Prostate gland (tissue), 2 donors: ENCODE data around the gene GABBR2.

Experiments
- POLR2A ChIP-seq: fragments of 450-650 bp; IDR thresholded peaks from one replicate; pipeline ENCODE4 v1.6.1; 2016; ENCODE audit warnings: antibody characterized with exemption, mild to moderate bottlenecking
- TF ChIP-seq, protein P1 (sequence below), 4 experiments: fragments of 200-600 bp in 2 of 4; fragments of 450-650 bp in 2 of 4; sonication (generic) in 2 of 4; IDR thresholded peaks; 1 replicate in 3 of 4; 2 replicates in 1 of 4; pipeline ENCODE4 v1.5.1; 2016 to 2019; ENCODE audit warnings: antibody characterized with exemption in 4 of 4, mild to moderate bottlenecking in 2 of 4, moderate library complexity in 2 of 4

- no peak for TF ChIP-seq POLR2A
- TF ChIP-seq, protein P1, sequence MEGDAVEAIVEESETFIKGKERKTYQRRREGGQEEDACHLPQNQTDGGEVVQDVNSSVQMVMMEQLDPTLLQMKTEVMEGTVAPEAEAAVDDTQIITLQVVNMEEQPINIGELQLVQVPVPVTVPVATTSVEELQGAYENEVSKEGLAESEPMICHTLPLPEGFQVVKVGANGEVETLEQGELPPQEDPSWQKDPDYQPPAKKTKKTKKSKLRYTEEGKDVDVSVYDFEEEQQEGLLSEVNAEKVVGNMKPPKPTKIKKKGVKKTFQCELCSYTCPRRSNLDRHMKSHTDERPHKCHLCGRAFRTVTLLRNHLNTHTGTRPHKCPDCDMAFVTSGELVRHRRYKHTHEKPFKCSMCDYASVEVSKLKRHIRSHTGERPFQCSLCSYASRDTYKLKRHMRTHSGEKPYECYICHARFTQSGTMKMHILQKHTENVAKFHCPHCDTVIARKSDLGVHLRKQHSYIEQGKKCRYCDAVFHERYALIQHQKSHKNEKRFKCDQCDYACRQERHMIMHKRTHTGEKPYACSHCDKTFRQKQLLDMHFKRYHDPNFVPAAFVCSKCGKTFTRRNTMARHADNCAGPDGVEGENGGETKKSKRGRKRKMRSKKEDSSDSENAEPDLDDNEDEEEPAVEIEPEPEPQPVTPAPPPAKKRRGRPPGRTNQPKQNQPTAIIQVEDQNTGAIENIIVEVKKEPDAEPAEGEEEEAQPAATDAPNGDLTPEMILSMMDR (IDR thresholded peaks at IDR 0.05), result no peak
Measured at GRCh38 chr9:98495530-98495929, 213.2 kb downstream of the GABBR2 start.
